DND-41 (cell line): ENCODE data around the gene SMLR1.

Experiments
- ATAC-seq: fragments of 200-7000 bp; cut with Tn5 transposase; 3 replicates; pipeline ENCODE4 v1.9.1; 2021; ENCODE audit warnings: low read depth; ENCODE audit not compliant: insufficient read depth
- DNase-seq: peaks from one replicate; pipeline ENCODE4 v3.0.0-alpha.2; 2020
- H2AFZ ChIP-seq: 2 replicates; pipeline ENCODE4 v1.6.0; 2012; ENCODE audit warnings: low read depth, low read length
- H3K27ac ChIP-seq: 2 replicates; pipeline ENCODE4 v1.5.1; 2012; ENCODE audit warnings: low read length, inconsistent platforms
- H3K27me3 ChIP-seq: fragments of 200-600 bp; sonication (generic); 2 replicates; pipeline ENCODE4 v1.6.0; 2012; ENCODE audit warnings: low read length, mild to moderate bottlenecking, inconsistent platforms; ENCODE audit not compliant: insufficient read depth, poor library complexity
- H3K36me3 ChIP-seq: 2 replicates; pipeline ENCODE4 v1.5.1; 2012; ENCODE audit warnings: low read length, inconsistent platforms; ENCODE audit not compliant: insufficient read depth
- H3K4me1 ChIP-seq: 2 replicates; pipeline ENCODE4 v1.5.1; 2012; ENCODE audit warnings: mild to moderate bottlenecking, low read length; ENCODE audit not compliant: insufficient read depth
- H3K4me2 ChIP-seq: 2 replicates; pipeline ENCODE4 v1.6.0; 2012; ENCODE audit warnings: mild to moderate bottlenecking, moderate library complexity, low read length, inconsistent platforms; ENCODE audit not compliant: insufficient read depth
- H3K4me3 ChIP-seq, 2 experiments: fragments of 200-600 bp in 1 of 2; shearing (Covaris generic) in 1 of 2; 2 replicates each; pipeline ENCODE4 v1.5.1; 2012 to 2016; ENCODE audit warnings: inconsistent platforms in 2 of 2, low read length in 2 of 2, mild to moderate bottlenecking in 2 of 2, low read depth in 1 of 2, moderate library complexity in 1 of 2
- H3K79me2 ChIP-seq: 2 replicates; pipeline ENCODE4 v1.6.0; 2012; ENCODE audit warnings: low read length, inconsistent platforms; ENCODE audit not compliant: insufficient read depth
- H3K9ac ChIP-seq: 2 replicates; pipeline ENCODE4 v1.6.0; 2012; ENCODE audit warnings: low read depth, mild to moderate bottlenecking, inconsistent platforms, low read length, moderate library complexity
- H3K9me3 ChIP-seq: 2 replicates; pipeline ENCODE4 v1.5.1; 2012; ENCODE audit warnings: low read length, moderate library complexity, mild to moderate bottlenecking, inconsistent platforms; ENCODE audit not compliant: insufficient read depth, severe bottlenecking
- H4K20me1 ChIP-seq: 2 replicates; pipeline ENCODE4 v1.6.0; 2012; ENCODE audit warnings: low read length; ENCODE audit not compliant: insufficient read depth
- EZH2 ChIP-seq: IDR thresholded peaks from 3 replicates; pipeline ENCODE4 v1.6.1; 2012; ENCODE audit warnings: borderline replicate concordance, low read depth, mild to moderate bottlenecking, moderate library complexity, low read length, inconsistent platforms; ENCODE audit not compliant: severe bottlenecking
- TF ChIP-seq, protein P1 (sequence below): IDR thresholded peaks from 2 replicates; pipeline ENCODE4 v1.5.1; 2012; ENCODE audit warnings: borderline replicate concordance, low read length, moderate library complexity, mild to moderate bottlenecking; ENCODE audit not compliant: poor library complexity, severe bottlenecking; ENCODE audit errors: extremely low read depth

Gene SMLR1

DNA sequence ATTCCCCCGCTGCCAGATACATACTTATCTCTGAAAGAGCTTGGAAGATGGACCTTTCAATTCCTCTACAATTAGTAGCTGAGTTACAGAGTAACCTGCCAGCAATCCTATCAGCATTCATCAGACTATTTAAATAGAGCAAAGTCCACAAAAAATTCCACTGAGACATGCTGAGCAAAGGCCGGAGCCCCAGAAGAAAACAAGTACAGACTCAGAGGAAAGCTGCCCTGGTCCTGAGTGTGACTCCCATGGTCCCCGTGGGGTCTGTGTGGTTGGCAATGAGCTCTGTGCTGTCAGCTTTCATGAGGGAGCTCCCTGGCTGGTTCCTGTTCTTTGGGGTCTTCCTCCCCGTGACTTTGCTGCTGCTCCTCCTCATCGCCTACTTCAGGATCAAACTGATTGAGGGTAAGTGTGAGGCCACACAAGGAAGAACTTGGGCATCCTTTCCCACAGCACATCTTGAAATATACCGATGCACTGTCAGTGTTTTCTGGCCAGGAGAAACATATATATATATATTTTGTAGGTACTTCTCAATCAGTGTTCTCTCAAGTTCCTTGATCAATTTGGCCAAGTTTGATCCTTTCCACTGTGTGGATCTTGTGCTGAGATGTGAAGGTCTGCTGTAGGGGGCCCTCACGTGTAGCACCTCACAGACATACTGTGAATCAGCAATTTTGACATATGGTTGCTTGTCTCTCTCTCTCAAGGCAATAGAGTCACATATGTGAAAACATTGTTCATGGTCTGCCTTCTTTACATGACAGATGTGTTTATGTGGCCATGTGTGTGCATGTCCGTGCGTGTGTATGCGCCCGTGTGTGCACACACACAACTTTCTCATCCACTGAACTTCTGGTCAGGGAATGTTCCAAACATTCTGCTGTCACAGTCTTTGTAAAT, at the start of gene SMLR1:
Gene SMLR1, plus strand, starts transcription at position 160 of the 903 bp plus-strand sequence. Its CDS starts 8 bp downstream, at position 168.
- Histone ChIP-seq H3K9ac (no peak within 1 kb of the TSS), H3K9me3 (no peaks in the 10 kb centered on the region), H3K27ac (no peak within 1 kb of the TSS), H3K4me1 (no peaks in the 10 kb centered on the region), H3K36me3 (no peaks in the 10 kb centered on the region), H4K20me1 (no peaks in the 10 kb centered on the region), H3K4me3 (no peak within 1 kb of the TSS), H3K79me2 (no peaks in the 10 kb centered on the region), H3K4me2 (no peak within 1 kb of the TSS), H3K27me3 (no peaks in the 10 kb centered on the region), H2AFZ (no peak within 1 kb of the TSS)
- no peak for DNase-seq
- no peak for ATAC-seq
- TF ChIP-seq EZH2: no peak
- TF ChIP-seq, protein P1, sequence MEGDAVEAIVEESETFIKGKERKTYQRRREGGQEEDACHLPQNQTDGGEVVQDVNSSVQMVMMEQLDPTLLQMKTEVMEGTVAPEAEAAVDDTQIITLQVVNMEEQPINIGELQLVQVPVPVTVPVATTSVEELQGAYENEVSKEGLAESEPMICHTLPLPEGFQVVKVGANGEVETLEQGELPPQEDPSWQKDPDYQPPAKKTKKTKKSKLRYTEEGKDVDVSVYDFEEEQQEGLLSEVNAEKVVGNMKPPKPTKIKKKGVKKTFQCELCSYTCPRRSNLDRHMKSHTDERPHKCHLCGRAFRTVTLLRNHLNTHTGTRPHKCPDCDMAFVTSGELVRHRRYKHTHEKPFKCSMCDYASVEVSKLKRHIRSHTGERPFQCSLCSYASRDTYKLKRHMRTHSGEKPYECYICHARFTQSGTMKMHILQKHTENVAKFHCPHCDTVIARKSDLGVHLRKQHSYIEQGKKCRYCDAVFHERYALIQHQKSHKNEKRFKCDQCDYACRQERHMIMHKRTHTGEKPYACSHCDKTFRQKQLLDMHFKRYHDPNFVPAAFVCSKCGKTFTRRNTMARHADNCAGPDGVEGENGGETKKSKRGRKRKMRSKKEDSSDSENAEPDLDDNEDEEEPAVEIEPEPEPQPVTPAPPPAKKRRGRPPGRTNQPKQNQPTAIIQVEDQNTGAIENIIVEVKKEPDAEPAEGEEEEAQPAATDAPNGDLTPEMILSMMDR: no peak

DNA sequence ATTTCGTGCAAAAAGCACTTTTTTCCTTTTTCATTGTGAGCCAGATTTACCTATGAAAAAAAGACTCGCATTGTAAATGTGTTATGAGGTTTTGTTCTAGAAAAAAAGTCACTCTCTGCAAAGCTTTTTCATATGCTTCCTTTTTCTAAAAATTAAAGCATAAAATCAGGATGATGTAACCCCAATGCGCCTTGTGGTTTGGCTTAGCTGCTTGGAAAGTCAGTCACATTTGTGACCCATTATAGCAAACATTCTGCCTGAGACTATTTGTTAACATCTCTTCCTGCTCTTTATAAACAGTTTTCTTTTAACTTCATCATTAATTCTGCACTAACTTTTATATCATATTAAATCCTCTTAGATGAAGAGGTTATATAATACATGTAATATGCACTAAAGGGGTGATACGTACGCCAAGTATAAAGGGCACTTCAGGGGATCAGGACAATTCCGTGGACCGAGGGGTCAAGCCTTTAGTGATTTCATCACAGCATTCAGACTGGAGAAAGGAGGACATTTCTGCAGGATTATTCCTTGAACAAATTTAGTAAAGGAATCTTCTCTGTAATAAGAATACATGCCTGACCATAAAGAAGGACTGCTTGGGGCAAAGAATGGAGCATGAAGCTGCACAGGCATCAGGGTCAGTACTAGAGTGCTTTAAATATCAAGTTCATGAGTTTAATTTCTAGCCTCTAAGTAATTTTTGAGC, 48.1 kb upstream of the SMLR1 start:
- no peak overlapping the region for H3K4me3 ChIP-seq

DNA sequence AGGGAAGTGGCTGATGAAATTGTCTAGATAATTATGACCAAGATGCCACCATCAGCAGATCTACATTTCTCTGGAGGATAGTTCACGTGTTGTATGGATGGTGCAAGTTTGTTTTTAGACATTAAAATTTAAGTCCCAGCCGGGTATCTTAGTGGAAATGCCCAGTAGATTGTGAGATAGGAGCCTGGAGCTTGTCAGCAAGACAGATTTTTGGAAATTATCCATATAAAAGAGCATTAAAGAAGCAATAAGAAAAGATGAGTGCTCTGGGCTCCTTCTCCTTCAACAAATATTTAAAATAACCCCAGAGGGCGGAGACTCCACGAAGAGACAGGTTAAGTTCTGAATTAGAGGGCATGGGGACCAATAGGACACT, 47.6 kb upstream of the SMLR1 start:
- no peaks in the 10 kb centered on the region for H3K79me2 ChIP-seq
- no peak overlapping the region for H3K4me3 ChIP-seq
- H2AFZ ChIP-seq: no peak overlapping the region

More for the DNA sequence above, 48.1 kb upstream of the SMLR1 start:
- Histone ChIP-seq H3K36me3 (no peaks in the 10 kb centered on the region), H3K4me1 (peaks cover 36% of the 10 kb centered on the region), H3K27me3 (no peaks in the 10 kb centered on the region), H3K27ac (0 out of 2 replicates have a peak overlapping the region, but pooled peaks have one; percentile 7), H3K79me2 (no peaks in the 10 kb centered on the region), H3K9ac (no peak overlapping the region), H2AFZ (no peak overlapping the region), H3K4me2 (no peak overlapping the region; the same call in 1 of the 2 replicates), H3K9me3 (no peaks in the 10 kb centered on the region), H4K20me1 (no peaks in the 10 kb centered on the region)
- TF ChIP-seq, protein P1: no peak
- no peak for TF ChIP-seq EZH2
- ATAC-seq (peak; percentile 33; the same call in 2 of the 3 replicates), DNase-seq (peak; percentile 39)

More for the DNA sequence above, 47.6 kb upstream of the SMLR1 start:
- H3K27me3 ChIP-seq: no peaks in the 10 kb centered on the region
- no peak overlapping the region for H3K27ac ChIP-seq
- DNase-seq (no peak), ATAC-seq (no peak)
- H3K4me2 ChIP-seq: no peak overlapping the region
- H3K9me3 ChIP-seq: no peaks in the 10 kb centered on the region
- H4K20me1 ChIP-seq: no peaks in the 10 kb centered on the region
- TF ChIP-seq, protein P1: no peak
- no peak for TF ChIP-seq EZH2
- peaks cover 36% of the 10 kb centered on the region for H3K4me1 ChIP-seq
- no peak overlapping the region for H3K9ac ChIP-seq
- H3K36me3 ChIP-seq: no peaks in the 10 kb centered on the region
